Peyer's patch (tissue), 4 donors: ENCODE results near the gene BRINP1. TPM values are rescaled to one million over a fixed set of nuclear protein-coding genes. Genes with fewer than 3 reads are reported as not detected.

Experiments
- DNase-seq, 3 donors: peaks; one replicate each; pipeline ENCODE4 v3.0.0-alpha.2; 2017 to 2019
- H3K27ac ChIP-seq, 4 donors: fragments of 200-600 bp; sonication (generic); one replicate each; pipeline ENCODE4 v1.5.1; 2016 to 2019
- H3K27me3 ChIP-seq, 2 donors: fragments of 200-600 bp; sonication (generic); one replicate each; pipeline ENCODE4 v1.5.1; 2019
- H3K36me3 ChIP-seq, 3 donors: fragments of 200-600 bp; sonication (generic); one replicate each; pipeline ENCODE4 v1.5.1; 2016 to 2019
- H3K4me1 ChIP-seq, 4 donors: fragments of 200-600 bp; sonication (generic); one replicate each; pipeline ENCODE4 v1.5.1; 2016 to 2019
- H3K4me3 ChIP-seq, 4 donors: fragments of 200-600 bp; sonication (generic); 1 replicate in 3 of 4; 2 replicates in 1 of 4; pipeline ENCODE4 v1.5.1; 2016 to 2019; ENCODE audit warnings: mild to moderate bottlenecking in 1 of 4
- H3K9me3 ChIP-seq, 4 donors: fragments of 200-600 bp; sonication (generic); one replicate each; pipeline ENCODE4 v1.5.1; 2016 to 2019; ENCODE audit warnings: mild to moderate bottlenecking in 1 of 4
- CTCF ChIP-seq, 6 experiments: fragments of 450-650 bp in 4 of 6; fragments of 200-600 bp in 2 of 6; sonication (generic) in 1 of 6; IDR thresholded peaks; one replicate each; pipeline ENCODE4 v1.5.1; 2017 to 2019; ENCODE audit warnings: antibody characterized with exemption in 6 of 6, mild to moderate bottlenecking in 3 of 6, moderate library complexity in 1 of 6
- POLR2A ChIP-seq, 2 donors: fragments of 450-650 bp; IDR thresholded peaks; one replicate each; pipeline ENCODE4 v1.5.1; 2017; ENCODE audit warnings: antibody characterized with exemption in 2 of 2, mild to moderate bottlenecking in 2 of 2, moderate library complexity in 2 of 2
- total RNA-seq, 4 donors: library from RNA; depleted of rRNA; stranded (reverse); fragments of >200 nt; gene quantifications; one replicate each; pipeline ENCODE4 v1.1.0, GENCODE V29; 2016

Gene BRINP1
- total RNA-seq, 4 donors from 2014 or later: 0.47 TPM; not detected in 3

- Histone ChIP-seq H3K27me3 (no peaks in the 10 kb centered on the region), H3K36me3 (no peaks in the 10 kb centered on the region), H3K27ac (no peak overlapping the region), H3K4me1 (no peaks in the 10 kb centered on the region), H3K9me3 (no peaks in the 10 kb centered on the region), H3K4me3 (no peak overlapping the region)
- DNase-seq: no peak
- TF ChIP-seq CTCF (IDR thresholded peaks at IDR 0.05): no peak
- no peak for TF ChIP-seq POLR2A (IDR thresholded peaks at IDR 0.05)
Observed at GRCh38 chr9:119302988-119303698, 66.1 kb downstream of the BRINP1 start.

GRCh38 chr9:119298076-119298853 lies 71.0 kb downstream of the BRINP1 start:
- no peak for DNase-seq
- H3K27ac ChIP-seq: no peak overlapping the region
- TF ChIP-seq POLR2A (IDR thresholded peaks at IDR 0.05) (no peak), CTCF (IDR thresholded peaks at IDR 0.05) (no peak)
- no peaks in the 10 kb centered on the region for H3K9me3 ChIP-seq
- H3K4me3 ChIP-seq: no peak overlapping the region
- no peaks in the 10 kb centered on the region for H3K4me1 ChIP-seq
- H3K36me3 ChIP-seq: no peaks in the 10 kb centered on the region
- H3K27me3 ChIP-seq: no peaks in the 10 kb centered on the region

GRCh38 chr9:119291554-119291953 lies 77.7 kb downstream of the BRINP1 start:
- Histone ChIP-seq H3K27me3 (no peaks in the 10 kb centered on the region), H3K4me1 (no peaks in the 10 kb centered on the region), H3K9me3 (no peaks in the 10 kb centered on the region), H3K27ac (no peak overlapping the region), H3K36me3 (no peaks in the 10 kb centered on the region), H3K4me3 (no peak overlapping the region)
- TF ChIP-seq POLR2A (IDR thresholded peaks at IDR 0.05) (no peak), CTCF (IDR thresholded peaks at IDR 0.05) (no peak)
- no peak for DNase-seq

- TF ChIP-seq POLR2A (IDR thresholded peaks at IDR 0.05) (no peak), CTCF (IDR thresholded peaks at IDR 0.05) (peak in 5 of 6 experiments; percentile 43 to 70 (median 67))
- no peaks in the 10 kb centered on the region for H3K9me3 ChIP-seq
- no peak overlapping the region for H3K27ac ChIP-seq
- no peak overlapping the region for H3K4me3 ChIP-seq
- H3K4me1 ChIP-seq: no peaks in the 10 kb centered on the region
- H3K36me3 ChIP-seq: no peaks in the 10 kb centered on the region
- no peaks in the 10 kb centered on the region for H3K27me3 ChIP-seq
- peak in 2 of 3 donors; percentile 25 to 61 for DNase-seq
Observed at GRCh38 chr9:119289740-119290433, 79.3 kb downstream of the BRINP1 start.

- Histone ChIP-seq H3K9me3 (no peaks in the 10 kb centered on the region), H3K4me1 (no peaks in the 10 kb centered on the region), H3K27me3 (no peaks in the 10 kb centered on the region), H3K36me3 (no peaks in the 10 kb centered on the region), H3K4me3 (no peak overlapping the region), H3K27ac (no peak overlapping the region)
- TF ChIP-seq CTCF (IDR thresholded peaks at IDR 0.05): no peak
- TF ChIP-seq POLR2A (IDR thresholded peaks at IDR 0.05): no peak
- no peak for DNase-seq
Observed at GRCh38 chr9:119284587-119285337, 84.5 kb downstream of the BRINP1 start.
